ENCODE data around the gene MED7. TPM values are rescaled to one million over a fixed set of nuclear protein-coding genes. Genes with fewer than 3 reads are reported as not detected.
"Not testable (repeated sequence)": the region's sequence is repeated elsewhere in the genome, so short reads cannot be mapped to it uniquely, and the experiment has no call there.

The MED7 gene, protein sequence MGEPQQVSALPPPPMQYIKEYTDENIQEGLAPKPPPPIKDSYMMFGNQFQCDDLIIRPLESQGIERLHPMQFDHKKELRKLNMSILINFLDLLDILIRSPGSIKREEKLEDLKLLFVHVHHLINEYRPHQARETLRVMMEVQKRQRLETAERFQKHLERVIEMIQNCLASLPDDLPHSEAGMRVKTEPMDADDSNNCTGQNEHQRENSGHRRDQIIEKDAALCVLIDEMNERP
- total RNA-seq, result 44.4 TPM

GRCh38 chr5:157142317-157143126 lies at the start of gene MED7:
Gene MED7 (minus strand): TSS chr5:157142865. CDS start chr5:157139431, 3,434 bp downstream.
- peak; percentile 74 to 93 for DNase-seq (ENCODE audit: low spot score in 2 of 2)
- peak; percentile 95 for FAIRE-seq

GRCh38 chr5:157189223-157189622 lies 46.6 kb upstream of the MED7 start:
- FAIRE-seq (no peak), DNase-seq (ENCODE audit: low spot score in 2 of 2) (no peak)

- FAIRE-seq (no peak), DNase-seq (ENCODE audit: low spot score in 2 of 2) (no peak)
Measured at GRCh38 chr5:157188270-157188669, 45.6 kb upstream of the MED7 start.

- FAIRE-seq (no peak), DNase-seq (ENCODE audit: low spot score in 2 of 2) (no peak)
Measured at GRCh38 chr5:157187046-157187754, 44.5 kb upstream of the MED7 start.

DNA sequence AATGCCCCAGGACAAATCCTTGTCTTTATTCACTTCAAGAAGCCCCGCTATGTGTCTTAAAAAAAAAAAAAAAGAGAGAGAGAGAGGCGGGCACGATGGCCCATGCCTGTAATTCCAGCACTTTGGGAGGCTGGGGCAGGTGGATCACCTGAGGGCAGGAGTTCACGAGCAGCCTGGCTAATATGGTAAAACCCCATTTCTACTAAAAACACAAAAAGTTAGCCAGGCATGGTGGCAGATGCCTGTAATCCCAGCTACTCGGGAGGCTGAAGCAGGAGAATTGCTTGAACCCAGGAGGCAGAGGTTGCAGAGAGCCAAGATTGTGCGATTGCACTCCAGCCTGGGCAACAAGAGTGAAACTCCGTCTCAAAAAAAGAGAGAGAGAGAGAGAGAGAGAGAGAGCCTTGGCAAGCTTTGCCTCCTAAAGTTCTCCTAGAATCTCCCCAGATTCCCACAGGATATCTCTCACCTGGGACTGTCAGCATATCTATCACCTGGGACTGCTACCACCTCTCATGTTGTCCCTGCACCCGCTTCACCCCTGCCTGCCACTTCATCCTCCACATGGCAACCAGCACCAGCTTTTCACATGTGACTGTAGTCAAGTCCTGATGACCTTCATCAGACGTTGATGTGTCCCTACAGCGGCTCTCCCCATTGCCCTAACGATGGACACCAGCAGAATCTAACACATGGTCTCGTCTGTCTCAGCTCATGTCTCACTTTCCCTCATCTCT lies 43.8 kb upstream of the MED7 start:
- FAIRE-seq (no peak), DNase-seq (ENCODE audit: low spot score in 2 of 2) (no peak)

GRCh38 chr5:157185122-157185521 lies 42.5 kb upstream of the MED7 start:
- not testable (repeated sequence) for FAIRE-seq; DNase-seq (ENCODE audit: low spot score in 2 of 2)

DNA sequence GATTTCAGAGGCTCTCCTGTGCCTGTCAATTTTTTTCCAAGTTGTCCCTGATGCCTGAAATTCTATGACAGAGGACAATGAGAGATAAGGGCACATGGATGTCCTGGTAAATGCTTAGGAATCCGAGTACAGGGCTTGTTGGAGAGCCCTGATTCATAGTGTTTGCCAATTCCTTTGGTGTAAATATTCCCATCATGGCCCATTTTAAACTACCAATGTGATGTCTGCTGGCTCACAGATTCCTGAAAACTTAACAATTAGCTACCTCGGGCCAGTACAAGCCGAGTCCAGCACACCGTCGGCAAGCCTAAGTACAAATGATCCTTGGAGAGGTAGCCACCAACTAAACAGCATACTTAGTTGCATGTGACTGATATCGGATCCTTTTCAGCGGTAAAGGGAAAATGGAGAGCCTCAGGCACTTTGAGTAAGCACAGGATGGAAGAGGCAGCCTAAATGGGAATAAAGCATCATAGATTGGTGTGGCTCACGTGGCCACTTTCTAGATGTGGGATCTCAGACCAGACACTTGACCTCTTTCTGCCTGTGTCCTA lies 41.5 kb upstream of the MED7 start:
- FAIRE-seq, result no peak
- DNase-seq (ENCODE audit: low spot score in 2 of 2), result no peak

DNA sequence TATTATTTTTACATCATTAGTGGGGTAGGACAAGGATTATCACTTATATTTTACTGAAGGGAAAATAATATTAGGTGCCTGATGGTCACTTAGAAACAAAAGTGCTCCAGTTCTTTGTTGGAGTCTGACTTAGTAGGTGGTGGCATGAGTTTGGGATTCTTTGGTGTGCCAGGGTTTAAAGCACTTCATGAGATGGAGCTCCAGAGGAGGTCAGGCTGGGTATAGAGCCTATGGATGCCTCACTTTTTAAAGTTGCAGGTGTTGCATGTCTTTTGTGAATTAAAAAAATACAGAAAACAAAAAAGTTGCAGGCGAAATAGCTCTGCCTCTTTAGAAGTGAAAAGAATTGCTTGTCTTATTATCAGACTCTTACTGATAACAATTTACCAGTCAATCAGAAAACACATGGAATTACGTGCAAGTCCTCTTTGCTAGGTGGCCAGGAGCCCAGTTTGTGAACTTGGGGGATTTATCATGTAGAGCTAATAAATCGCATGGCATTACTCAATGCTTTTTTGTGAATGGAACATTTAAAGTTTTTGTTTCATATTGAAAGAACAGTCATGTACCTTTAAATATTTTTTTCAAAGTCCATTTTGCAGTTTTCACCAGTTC lies 39.6 kb upstream of the MED7 start:
- no peak for DNase-seq (ENCODE audit: low spot score in 2 of 2)
- no peak for FAIRE-seq

DNA sequence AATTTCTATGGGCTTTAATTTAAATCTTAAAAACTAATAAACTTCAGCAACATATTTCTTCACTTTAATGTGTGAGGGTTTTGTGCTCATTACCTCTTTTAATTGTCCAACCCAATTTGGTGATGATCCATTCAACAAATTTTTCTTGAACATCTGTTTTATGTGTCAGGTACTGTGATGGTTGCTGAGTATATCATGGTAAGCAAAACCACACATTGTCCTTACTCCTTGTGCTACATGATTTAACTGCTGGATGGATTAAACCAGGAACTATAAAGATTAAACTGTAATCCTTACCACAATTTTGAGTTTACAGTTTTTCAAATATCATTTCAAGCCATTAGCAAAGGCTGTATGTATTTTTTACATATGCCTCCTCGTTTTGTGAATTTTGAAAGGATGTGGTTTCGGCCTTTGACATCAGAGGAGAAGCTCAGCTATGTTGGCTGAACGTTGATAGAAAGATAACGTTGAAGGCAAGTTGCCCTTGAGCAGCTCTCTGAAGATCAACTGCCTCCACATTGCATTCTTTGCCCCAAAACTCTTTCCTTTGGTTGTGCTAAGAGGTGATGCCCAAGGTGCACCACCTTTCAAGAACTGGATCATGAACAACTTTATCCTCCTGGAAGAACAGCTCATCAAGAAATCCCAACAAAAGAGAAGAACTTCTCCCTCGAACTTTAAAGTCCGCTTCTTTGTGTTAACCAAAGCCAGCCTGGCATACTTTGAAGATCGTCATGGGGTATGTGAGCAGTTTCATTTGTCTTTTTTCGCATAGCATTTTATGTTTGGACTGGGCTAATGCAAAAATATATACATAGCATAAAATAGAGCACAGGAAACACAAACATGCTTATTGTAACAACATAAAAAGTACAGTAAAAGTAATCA lies 38.0 kb upstream of the MED7 start, which contains the start of gene ITK:
Gene ITK, plus strand, starts transcription at position 467 of the 891 bp plus-strand sequence. Its CDS starts 138 bp downstream, at position 605.
- no peak for DNase-seq (ENCODE audit: low spot score in 2 of 2)
- no peak for FAIRE-seq

DNA sequence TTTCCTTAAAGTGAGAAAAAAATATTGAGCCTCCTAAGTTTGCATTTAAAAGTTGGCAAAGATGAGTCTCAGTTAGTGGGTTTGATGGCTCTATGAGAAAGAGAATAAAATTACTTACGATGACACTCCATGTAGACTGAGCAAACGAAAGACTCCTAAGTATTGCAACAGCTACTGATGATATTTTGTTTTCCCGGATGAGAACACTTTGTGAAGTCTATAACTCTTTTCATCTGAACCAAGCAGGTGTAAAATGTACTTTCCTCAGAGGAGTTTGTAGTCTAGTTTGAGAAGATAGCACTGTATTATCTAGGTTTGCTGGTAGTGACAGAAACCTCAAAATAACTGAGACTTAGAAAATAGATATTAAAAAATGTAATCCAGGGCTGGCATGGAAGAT lies 36.3 kb upstream of the MED7 start:
- no peak for DNase-seq (ENCODE audit: low spot score in 2 of 2)
- FAIRE-seq, result no peak

- no peak for FAIRE-seq
- DNase-seq (ENCODE audit: low spot score in 2 of 2), result no peak
Measured at GRCh38 chr5:157177953-157178352, 35.3 kb upstream of the MED7 start.

GRCh38 chr5:157175071-157175612 lies 32.5 kb upstream of the MED7 start:
- DNase-seq (ENCODE audit: low spot score in 2 of 2), result no peak
- FAIRE-seq, result no peak

- DNase-seq (ENCODE audit: low spot score in 2 of 2) (no peak), FAIRE-seq (no peak)
Measured at GRCh38 chr5:157172403-157172802, 29.7 kb upstream of the MED7 start.

- no peak for DNase-seq (ENCODE audit: low spot score in 2 of 2)
- FAIRE-seq, result no peak
Measured at GRCh38 chr5:157168286-157168685, 25.6 kb upstream of the MED7 start.

- FAIRE-seq (no peak), DNase-seq (ENCODE audit: low spot score in 2 of 2) (no peak)
Measured at GRCh38 chr5:157167214-157167621, 24.6 kb upstream of the MED7 start.

GRCh38 chr5:157166214-157167213 lies 23.8 kb upstream of the MED7 start, which contains the start of gene GARIN3:
Gene GARIN3 (minus strand): TSS chr5:157166264. CDS start chr5:157166168, 96 bp downstream.
- DNase-seq (ENCODE audit: low spot score in 2 of 2) (no peak), FAIRE-seq (no peak)

GRCh38 chr5:157165668-157166067 lies 23.0 kb upstream of the MED7 start:
- FAIRE-seq (no peak), DNase-seq (ENCODE audit: low spot score in 2 of 2) (no peak)
